ENCODE data around the gene TMBIM6. TPM values are rescaled to one million over a fixed set of nuclear protein-coding genes. Genes with fewer than 3 reads are reported as not detected.

TMBIM6 gene
- total and polyA plus RNA-seq, 10 donors = 100 to 437 (median 375) TPM

DNA sequence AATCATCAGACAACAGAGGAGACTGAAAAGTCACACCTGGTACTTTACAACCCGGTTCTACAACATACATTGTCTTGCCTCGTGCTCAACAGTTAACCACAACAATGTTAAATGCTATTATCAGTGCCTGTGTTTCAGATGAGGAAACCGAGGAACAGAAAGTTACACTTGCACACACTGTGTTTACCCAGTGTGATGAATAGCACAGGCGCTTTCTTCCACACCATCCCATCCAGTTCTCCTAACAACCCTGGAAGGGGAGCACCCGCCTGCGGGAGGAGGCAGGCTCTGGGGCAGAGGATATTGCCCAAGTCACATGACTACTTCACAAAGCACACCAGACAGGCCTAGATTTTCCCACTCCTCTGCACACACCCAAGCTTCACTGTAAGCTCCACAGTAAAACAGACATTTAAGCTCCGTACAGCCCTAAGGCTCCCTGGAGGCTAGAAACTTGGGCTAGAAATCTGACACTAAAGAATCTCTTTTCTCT is 65.0 kb downstream of the TMBIM6 start:
- Histone ChIP-seq H3K9me3 (no peaks in the 10 kb centered on the region), H3K4me3 (no peak overlapping the region), H3K27me3 (replicated peaks in 1 of 7) (no peaks in the 10 kb centered on the region), H3K27ac (no peak overlapping the region), H3K4me1 (peaks cover 0 to 35% (median 11%) of the 10 kb centered on the region in 6 donors), H3K36me3 (peaks cover 0 to 70% (median 35%) of the 10 kb centered on the region in 6 donors)
- TF ChIP-seq POLR2A (IDR thresholded peaks at IDR 0.05) (no peak), POLR2AphosphoS5 (IDR thresholded peaks at IDR 0.05) (no peak)
- TF ChIP-seq, protein P1, sequence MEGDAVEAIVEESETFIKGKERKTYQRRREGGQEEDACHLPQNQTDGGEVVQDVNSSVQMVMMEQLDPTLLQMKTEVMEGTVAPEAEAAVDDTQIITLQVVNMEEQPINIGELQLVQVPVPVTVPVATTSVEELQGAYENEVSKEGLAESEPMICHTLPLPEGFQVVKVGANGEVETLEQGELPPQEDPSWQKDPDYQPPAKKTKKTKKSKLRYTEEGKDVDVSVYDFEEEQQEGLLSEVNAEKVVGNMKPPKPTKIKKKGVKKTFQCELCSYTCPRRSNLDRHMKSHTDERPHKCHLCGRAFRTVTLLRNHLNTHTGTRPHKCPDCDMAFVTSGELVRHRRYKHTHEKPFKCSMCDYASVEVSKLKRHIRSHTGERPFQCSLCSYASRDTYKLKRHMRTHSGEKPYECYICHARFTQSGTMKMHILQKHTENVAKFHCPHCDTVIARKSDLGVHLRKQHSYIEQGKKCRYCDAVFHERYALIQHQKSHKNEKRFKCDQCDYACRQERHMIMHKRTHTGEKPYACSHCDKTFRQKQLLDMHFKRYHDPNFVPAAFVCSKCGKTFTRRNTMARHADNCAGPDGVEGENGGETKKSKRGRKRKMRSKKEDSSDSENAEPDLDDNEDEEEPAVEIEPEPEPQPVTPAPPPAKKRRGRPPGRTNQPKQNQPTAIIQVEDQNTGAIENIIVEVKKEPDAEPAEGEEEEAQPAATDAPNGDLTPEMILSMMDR (IDR thresholded peaks at IDR 0.05 in 8 of 11, conservative IDR thresholded peaks at IDR 0.05 in 3 of 11) = no peak
- intact Hi-C loops (cut with DNase I; ENCODE audit: low total_unique reads) = no loop called here
- DNase-seq = no peak
- 86 to 98% (median 94%) methylated on average over 7 of the region's 7 CpGs for WGBS, 5 donors

DNA sequence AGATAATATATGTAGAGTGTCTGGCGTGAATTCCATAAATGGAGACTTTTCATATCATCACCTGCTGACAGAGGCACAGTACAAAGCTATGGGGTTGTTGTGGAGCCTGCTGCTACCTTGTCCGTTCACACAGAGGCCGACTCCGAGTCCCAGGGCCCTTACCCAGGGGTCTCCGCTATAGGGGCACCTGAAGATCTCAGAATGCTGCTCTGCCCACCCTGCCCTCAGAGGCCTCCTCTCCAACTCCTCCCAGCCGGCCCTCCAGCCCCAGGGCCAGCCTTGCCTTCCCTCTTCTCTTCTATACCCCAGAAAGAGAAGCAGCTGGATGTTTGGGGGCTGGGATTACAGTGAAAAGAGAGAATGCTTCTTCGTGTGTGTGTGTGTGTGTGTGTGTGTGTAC is 65.5 kb downstream of the TMBIM6 start:
- TF ChIP-seq POLR2AphosphoS5 (IDR thresholded peaks at IDR 0.05) (no peak), POLR2A (IDR thresholded peaks at IDR 0.05) (no peak)

DNA sequence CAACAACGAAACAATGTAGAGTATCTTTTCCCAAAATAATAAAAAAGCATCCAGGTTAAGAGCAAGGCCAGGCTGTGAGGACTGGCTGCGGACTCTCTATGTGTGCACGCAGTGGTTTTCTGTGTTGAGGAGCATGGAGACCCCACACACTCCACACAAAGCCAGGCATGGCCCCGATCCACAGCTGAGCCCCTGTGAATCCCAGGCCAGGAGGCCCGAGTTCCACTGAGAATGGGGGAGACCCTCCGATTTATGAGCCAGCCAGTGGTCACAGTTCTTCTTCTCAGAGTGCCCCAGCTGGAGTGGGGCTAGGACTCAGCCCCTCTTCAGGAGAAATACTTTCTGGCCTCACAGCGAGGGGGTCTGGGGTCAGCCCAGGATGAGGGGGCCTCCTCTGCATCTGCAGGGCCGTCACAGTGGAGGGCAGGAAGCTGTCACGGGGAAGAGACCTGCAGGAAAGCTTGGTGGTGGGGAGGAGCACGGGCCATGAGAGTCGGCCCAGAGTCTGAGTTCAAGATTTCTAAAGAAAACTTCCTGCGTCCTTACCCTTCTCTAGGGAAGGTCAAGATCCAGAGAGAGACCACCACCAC is 66.7 kb downstream of the TMBIM6 start:
- no peaks in the 10 kb centered on the region for H3K27me3 ChIP-seq (replicated peaks in 1 of 7)
- TF ChIP-seq POLR2A (IDR thresholded peaks at IDR 0.05) = no peak
- H3K4me1 ChIP-seq = peaks cover 0 to 52% (median 11%) of the 10 kb centered on the region in 6 donors
- H3K27ac ChIP-seq = no peak overlapping the region
- WGBS, 5 donors = 79 to 90% (median 86%) methylated on average over 11 to 12 of the region's 12 CpGs
- H3K36me3 ChIP-seq = peaks cover 0 to 53% (median 25%) of the 10 kb centered on the region in 6 donors
- no peaks in the 10 kb centered on the region for H3K9me3 ChIP-seq
- no peak for DNase-seq
- no peak overlapping the region for H3K4me3 ChIP-seq
- intact Hi-C loops (cut with DNase I; ENCODE audit: low total_unique reads) = no loop called here

More for the DNA sequence above, 65.5 kb downstream of the TMBIM6 start:
- no peak for DNase-seq
- Histone ChIP-seq H3K27me3 (replicated peaks in 1 of 7) (no peaks in the 10 kb centered on the region), H3K27ac (no peak overlapping the region), H3K9me3 (no peaks in the 10 kb centered on the region), H3K4me1 (peaks cover 0 to 40% (median 11%) of the 10 kb centered on the region in 6 donors), H3K4me3 (no peak overlapping the region), H3K36me3 (peaks cover 0 to 65% (median 30%) of the 10 kb centered on the region in 6 donors)
- 87 to 95% (median 93%) methylated on average over 7 of the region's 7 CpGs for WGBS, 5 donors
- intact Hi-C loops (cut with DNase I; ENCODE audit: low total_unique reads) = no loop called here

DNA sequence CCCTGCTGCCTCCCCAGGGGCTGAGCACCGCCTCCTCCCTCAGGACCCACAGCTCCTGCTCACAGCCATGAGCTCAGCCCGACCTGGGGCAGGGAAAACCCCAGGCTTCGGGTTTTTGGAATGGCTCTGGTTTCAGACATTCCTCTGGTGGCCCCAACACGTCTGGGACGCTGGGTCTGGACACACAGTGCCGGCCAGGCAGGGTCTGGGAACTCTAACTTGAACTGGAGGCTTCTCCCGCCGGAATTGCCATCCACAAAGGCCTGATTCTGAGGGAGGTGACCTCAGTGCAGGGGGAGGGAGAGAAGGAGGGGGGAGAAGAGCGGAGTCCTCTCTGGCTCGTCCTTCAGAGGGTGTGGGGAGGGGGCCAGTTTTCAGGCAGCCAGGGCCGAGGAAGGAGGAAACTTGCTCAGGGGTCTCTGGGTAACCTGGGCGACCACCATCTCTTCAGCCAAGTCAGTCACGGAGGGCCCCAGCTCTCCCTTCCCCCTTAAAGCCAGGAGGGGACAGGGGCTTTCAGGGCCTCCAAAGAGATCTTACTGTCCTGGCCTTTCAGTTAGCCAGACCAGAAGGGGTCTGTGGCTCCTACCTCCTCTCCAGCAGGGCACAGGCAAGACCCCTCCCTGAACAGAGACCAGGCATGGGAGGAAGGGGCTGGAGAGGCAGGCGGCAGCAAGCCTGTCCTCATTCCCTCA is 67.5 kb downstream of the TMBIM6 start:
- H3K9me3 ChIP-seq = no peaks in the 10 kb centered on the region
- H3K27ac ChIP-seq = peak overlapping the region in 4 of 8 donors; percentile 36 to 44 (median 40)
- no peak overlapping the region for H3K4me3 ChIP-seq
- WGBS, 5 donors = 69 to 89% (median 83%) methylated on average over 10 to 14 of the region's 14 CpGs
- intact Hi-C loops (cut with DNase I; ENCODE audit: low total_unique reads) = no loop called here
- peaks cover 0 to 46% (median 17%) of the 10 kb centered on the region in 6 donors for H3K36me3 ChIP-seq
- no peaks in the 10 kb centered on the region for H3K27me3 ChIP-seq (replicated peaks in 1 of 7)
- peaks cover 0 to 53% (median 11%) of the 10 kb centered on the region in 6 donors for H3K4me1 ChIP-seq
- no peak for TF ChIP-seq POLR2A (IDR thresholded peaks at IDR 0.05)
- TF ChIP-seq, protein P1 (IDR thresholded peaks at IDR 0.05 in 8 of 11, conservative IDR thresholded peaks at IDR 0.05 in 3 of 11) = no peak
- no peak for DNase-seq

DNA sequence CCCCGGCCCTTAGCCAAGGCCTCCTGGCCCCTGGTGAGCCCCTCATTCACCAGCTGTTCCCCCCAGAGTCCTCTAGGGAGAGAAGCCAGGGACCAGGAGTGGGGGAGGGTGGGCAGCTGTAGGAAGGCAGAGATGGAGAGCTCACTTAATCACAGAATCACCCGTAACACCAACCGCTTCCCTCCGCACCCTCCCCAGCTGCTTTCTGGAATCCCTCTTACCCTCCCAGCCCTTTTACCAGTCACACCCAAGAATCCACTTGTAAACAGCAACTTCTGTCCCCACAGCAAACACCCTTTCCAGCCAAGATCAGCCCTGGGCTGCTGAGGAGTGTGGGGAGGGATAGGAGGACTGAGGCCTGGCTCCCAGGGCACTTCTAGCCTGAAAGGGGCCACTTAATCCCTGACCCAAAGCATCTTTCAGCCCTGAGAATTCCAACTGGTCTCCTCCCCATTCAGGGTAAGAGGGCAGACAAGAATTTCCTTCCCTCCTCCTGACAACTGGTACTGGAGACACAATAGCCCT is 68.1 kb downstream of the TMBIM6 start:
- Histone ChIP-seq H3K27me3 (replicated peaks in 1 of 7) (no peaks in the 10 kb centered on the region), H3K36me3 (peaks cover 0 to 42% (median 15%) of the 10 kb centered on the region in 6 donors), H3K9me3 (no peaks in the 10 kb centered on the region), H3K4me1 (peaks cover 0 to 53% (median 11%) of the 10 kb centered on the region in 6 donors), H3K4me3 (no peak overlapping the region), H3K27ac (peak overlapping the region in 4 of 8 donors; percentile 36 to 44 (median 40))
- no peak for DNase-seq
- 59 to 94% (median 85%) methylated on average over 4 of the region's 4 CpGs for WGBS, 5 donors
- TF ChIP-seq POLR2A (IDR thresholded peaks at IDR 0.05) (no peak), POLR2AphosphoS5 (IDR thresholded peaks at IDR 0.05) (peak in 2 of 3 donors; percentile 40 to 64)
- TF ChIP-seq, protein P1 (IDR thresholded peaks at IDR 0.05 in 8 of 11, conservative IDR thresholded peaks at IDR 0.05 in 3 of 11) = no peak
- intact Hi-C loops (cut with DNase I; ENCODE audit: low total_unique reads) = no loop called here
